Frontal cortex (tissue), 4 donors: Measurements from ENCODE around the gene FHL1. TPM values are rescaled to one million over a fixed set of nuclear protein-coding genes. Genes with fewer than 3 reads are reported as not detected.
"Not testable (repeated sequence)": the region's sequence is repeated elsewhere in the genome, so short reads cannot be mapped to it uniquely, and the experiment has no call there.

Source experiments
- DNase-seq, 2 donors: peaks; one replicate each; pipeline ENCODE4 v3.0.0; 2012; ENCODE audit warnings: low spot score in 2 of 2
- FAIRE-seq: peaks from 2 replicates; lab custom pipeline; 2012; peaks lifted over from hg19 to GRCh38; lab: Jason Lieb, UNC
- small RNA-seq: library from RNA; depleted of rRNA; stranded (forward); fragments of <200 nt; gene quantifications from one replicate; pipeline ENCODE3, GENCODE V24; 2014
- total RNA-seq: library from RNA; depleted of rRNA; stranded (reverse); fragments of >200 nt; gene quantifications from one replicate; pipeline ENCODE4 v1.2.3, GENCODE V29; 2014
- donor health status: control.
- donor health status: control.
- donor health status: control.

The FHL1 gene
- total RNA-seq, 1 donor from 2014 or later = 90.1 TPM

GRCh38 chrX:136237074-136237473 lies 89.7 kb downstream of the FHL1 start:
- no peak for DNase-seq
- FAIRE-seq = no peak

- DNase-seq, FAIRE-seq: not testable (repeated sequence)
Measured at GRCh38 chrX:136237849-136238248, 90.5 kb downstream of the FHL1 start.

GRCh38 chrX:136246201-136246600 lies 98.9 kb downstream of the FHL1 start:
- DNase-seq = no peak

GRCh38 chrX:136250191-136251040 lies 103.1 kb downstream of the FHL1 start:
- FAIRE-seq = no peak

More at GRCh38 chrX:136246201-136246600, 98.9 kb downstream of the FHL1 start:
- FAIRE-seq = no peak

GRCh38 chrX:136251041-136251991 lies 104.0 kb downstream of the FHL1 start, which contains the start of gene MAP7D3:
TSS of gene MAP7D3 (minus strand) at chrX:136251400. CDS start at chrX:136251358, 42 bp downstream.
- peak; percentile 57 to 72 for DNase-seq

More at GRCh38 chrX:136250191-136251040, 103.1 kb downstream of the FHL1 start:
- DNase-seq = peak; percentile 22

GRCh38 chrX:136255541-136255940 lies 108.2 kb downstream of the FHL1 start:
- FAIRE-seq (no peak), DNase-seq (no peak)

More at GRCh38 chrX:136251041-136251991, 104.0 kb downstream of the FHL1 start, which contains the start of gene MAP7D3:
- FAIRE-seq = no peak

- no peak for DNase-seq
- FAIRE-seq = no peak
Measured at GRCh38 chrX:136256026-136256425, 108.7 kb downstream of the FHL1 start.

- DNase-seq (no peak), FAIRE-seq (no peak)
Measured at GRCh38 chrX:136258951-136259350, 111.6 kb downstream of the FHL1 start.

GRCh38 chrX:136259543-136259942 lies 112.2 kb downstream of the FHL1 start:
- no peak for DNase-seq
- FAIRE-seq = no peak

GRCh38 chrX:136260776-136261175 lies 113.4 kb downstream of the FHL1 start:
- DNase-seq (no peak), FAIRE-seq (no peak)

Small RNA genes lying within 50 kb of the gene (small RNA-seq; reads per million reads assigned to genes)
- not detected for gene RF01210

Other genes with a start within 250 kb of the FHL1 start
- gene MMGT1, start 173.5 kb upstream of the FHL1 start, total RNA-seq = 14.3 TPM
- gene SLC9A6, start 162.1 kb upstream of the FHL1 start, total RNA-seq = 160 TPM
- 1.2 TPM for gene MAP7D3, start 103.9 kb downstream of the FHL1 start, total RNA-seq
- gene ADGRG4, start 153.4 kb downstream of the FHL1 start, total RNA-seq = not detected